ENCODE data around the gene FN1. TPM values are rescaled to one million over a fixed set of nuclear protein-coding genes. Genes with fewer than 3 reads are reported as not detected.

Gene FN1
- total RNA-seq, 3 donors from 2014 or later (not counting 1 experiment from before 2014, with no cell fraction given): 0.30 TPM; not detected in 2

DNA sequence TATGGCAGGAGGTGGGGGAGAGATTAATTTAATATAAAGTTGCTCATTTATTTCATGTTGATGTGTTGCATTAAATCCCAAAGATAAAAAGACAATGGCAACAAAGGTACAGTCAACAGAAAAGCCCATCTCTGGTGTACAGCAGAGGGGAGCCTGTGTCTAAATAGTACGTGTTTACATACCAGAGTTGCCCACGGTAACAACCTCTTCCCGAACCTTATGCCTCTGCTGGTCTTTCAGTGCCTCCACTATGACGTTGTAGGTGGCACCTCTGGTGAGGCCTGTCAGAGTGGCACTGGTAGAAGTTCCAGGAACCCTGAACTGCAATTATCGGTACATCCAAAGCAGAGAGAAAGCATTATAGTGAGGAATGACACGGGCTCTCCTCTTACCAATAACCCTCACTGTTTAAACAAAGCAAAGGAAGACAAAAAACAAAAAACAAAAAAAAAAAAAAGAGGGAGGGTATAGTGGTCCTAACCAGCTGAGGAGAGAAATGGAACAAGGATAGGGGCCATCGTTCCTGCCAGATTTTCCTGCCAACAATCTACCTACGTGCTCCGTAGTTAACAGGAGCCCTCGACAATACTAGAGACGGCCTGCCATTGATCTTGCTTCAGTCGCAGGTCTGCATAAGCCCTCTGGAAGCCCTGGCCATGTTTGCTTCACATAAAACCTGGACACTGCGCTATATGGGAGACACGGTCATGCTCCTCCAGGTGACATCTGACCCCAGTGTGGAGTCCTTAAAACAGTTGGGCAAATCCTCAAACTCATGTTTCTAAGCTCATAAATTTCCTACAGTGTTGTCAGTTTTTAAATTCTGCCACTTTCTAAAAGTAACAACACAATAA is 65.5 kb downstream of the FN1 start:
- Mint-ChIP-seq H3K27ac (no peak overlapping the region), H3K4me3 (no peak overlapping the region), H3K36me3 (no peaks in the 10 kb centered on the region), H3K9me3 (no peaks in the 10 kb centered on the region), H3K27me3 (ENCODE audit: low read depth in 2 of 2) (no peaks in the 10 kb centered on the region), H3K4me1 (no peaks in the 10 kb centered on the region)
- Histone ChIP-seq H3K4me3 (ENCODE audit: low read length) (no peak overlapping the region), H3K27me3 (ENCODE audit: control insufficient read depth, insufficient read depth, low read length) (no peaks in the 10 kb centered on the region), H3K4me1 (ENCODE audit: control insufficient read depth, insufficient read depth, low read length) (no peaks in the 10 kb centered on the region), H3K9me3 (ENCODE audit: control insufficient read depth, insufficient read depth, low read length) (no peaks in the 10 kb centered on the region), H3K27ac (ENCODE audit: low read length) (no peak overlapping the region), H3K36me3 (ENCODE audit: control insufficient read depth, insufficient read depth, low read length) (no peaks in the 10 kb centered on the region)
- ATAC-seq (no peak), DNase-seq (no peak)
- intact Hi-C loops (cut with micrococcal nuclease): no loop called here
- 84% methylated on average over 12 of the region's 14 CpGs for WGBS (ENCODE audit: insufficient coverage)
- TF ChIP-seq, protein P1, sequence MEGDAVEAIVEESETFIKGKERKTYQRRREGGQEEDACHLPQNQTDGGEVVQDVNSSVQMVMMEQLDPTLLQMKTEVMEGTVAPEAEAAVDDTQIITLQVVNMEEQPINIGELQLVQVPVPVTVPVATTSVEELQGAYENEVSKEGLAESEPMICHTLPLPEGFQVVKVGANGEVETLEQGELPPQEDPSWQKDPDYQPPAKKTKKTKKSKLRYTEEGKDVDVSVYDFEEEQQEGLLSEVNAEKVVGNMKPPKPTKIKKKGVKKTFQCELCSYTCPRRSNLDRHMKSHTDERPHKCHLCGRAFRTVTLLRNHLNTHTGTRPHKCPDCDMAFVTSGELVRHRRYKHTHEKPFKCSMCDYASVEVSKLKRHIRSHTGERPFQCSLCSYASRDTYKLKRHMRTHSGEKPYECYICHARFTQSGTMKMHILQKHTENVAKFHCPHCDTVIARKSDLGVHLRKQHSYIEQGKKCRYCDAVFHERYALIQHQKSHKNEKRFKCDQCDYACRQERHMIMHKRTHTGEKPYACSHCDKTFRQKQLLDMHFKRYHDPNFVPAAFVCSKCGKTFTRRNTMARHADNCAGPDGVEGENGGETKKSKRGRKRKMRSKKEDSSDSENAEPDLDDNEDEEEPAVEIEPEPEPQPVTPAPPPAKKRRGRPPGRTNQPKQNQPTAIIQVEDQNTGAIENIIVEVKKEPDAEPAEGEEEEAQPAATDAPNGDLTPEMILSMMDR (IDR thresholded peaks at IDR 0.05): no peak

DNA sequence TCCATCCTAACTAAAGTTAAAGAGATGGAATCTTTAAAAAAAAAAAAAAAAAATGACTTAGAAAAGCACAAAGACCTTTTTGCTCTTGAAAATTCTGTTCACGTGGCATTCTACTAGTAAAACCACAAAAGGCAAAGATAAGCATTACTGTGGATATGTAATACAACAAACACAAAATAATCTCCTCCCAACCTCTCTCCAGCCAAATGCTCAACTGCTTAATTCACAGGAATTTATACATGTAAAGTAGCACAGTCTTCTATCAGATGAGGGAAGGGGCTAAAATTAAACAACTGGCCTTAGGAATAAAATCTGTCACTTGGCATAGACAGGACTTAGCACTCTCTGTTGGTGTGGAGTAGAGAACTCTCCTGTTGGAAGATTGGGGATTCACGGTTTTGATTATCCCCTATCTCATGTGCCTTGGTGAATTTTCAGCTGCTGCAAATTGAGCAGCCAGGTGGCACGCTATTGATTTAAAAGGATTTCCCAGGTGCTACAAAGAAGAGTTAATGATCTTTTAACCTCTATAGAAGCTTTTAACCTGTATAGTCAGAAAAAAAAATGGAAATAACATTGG is 66.6 kb downstream of the FN1 start:
- H3K4me1 ChIP-seq (ENCODE audit: control insufficient read depth, insufficient read depth, low read length): no peaks in the 10 kb centered on the region
- intact Hi-C loops (cut with micrococcal nuclease): no loop called here
- H3K27me3 ChIP-seq (ENCODE audit: control insufficient read depth, insufficient read depth, low read length): no peaks in the 10 kb centered on the region
- no peaks in the 10 kb centered on the region for H3K27me3 Mint-ChIP-seq (ENCODE audit: low read depth in 2 of 2)
- no peak overlapping the region for H3K4me3 Mint-ChIP-seq
- H3K27ac Mint-ChIP-seq: no peak overlapping the region
- 92% methylated on average over 1 of the region's 3 CpGs for WGBS (ENCODE audit: insufficient coverage)
- DNase-seq (no peak), ATAC-seq (no peak)
- H3K4me3 ChIP-seq (ENCODE audit: low read length): no peak overlapping the region
- H3K9me3 ChIP-seq (ENCODE audit: control insufficient read depth, insufficient read depth, low read length): no peaks in the 10 kb centered on the region
- no peak overlapping the region for H3K27ac ChIP-seq (ENCODE audit: low read length)
- H3K9me3 Mint-ChIP-seq: no peaks in the 10 kb centered on the region
- TF ChIP-seq, protein P1 (IDR thresholded peaks at IDR 0.05): no peak
- no peaks in the 10 kb centered on the region for H3K36me3 Mint-ChIP-seq
- H3K4me1 Mint-ChIP-seq: no peaks in the 10 kb centered on the region
- H3K36me3 ChIP-seq (ENCODE audit: control insufficient read depth, insufficient read depth, low read length): no peaks in the 10 kb centered on the region

DNA sequence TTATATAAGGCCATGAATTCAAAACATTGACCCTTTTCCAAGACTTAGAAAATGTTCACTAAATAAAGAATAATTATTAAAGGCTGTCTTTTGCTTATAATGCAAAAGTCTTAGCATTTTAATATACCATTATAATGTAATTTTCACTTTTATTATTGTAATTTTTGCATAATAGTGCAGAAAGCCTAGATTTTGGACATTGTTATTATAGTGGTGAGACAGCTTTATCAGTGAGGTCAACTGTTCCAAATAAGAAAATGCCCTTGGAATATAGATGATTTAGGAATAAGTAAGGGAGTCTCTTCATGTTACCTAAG is 67.4 kb downstream of the FN1 start:
- Histone ChIP-seq H3K4me3 (ENCODE audit: low read length) (no peak overlapping the region), H3K27ac (ENCODE audit: low read length) (no peak overlapping the region), H3K36me3 (ENCODE audit: control insufficient read depth, insufficient read depth, low read length) (no peaks in the 10 kb centered on the region), H3K4me1 (ENCODE audit: control insufficient read depth, insufficient read depth, low read length) (no peaks in the 10 kb centered on the region), H3K27me3 (ENCODE audit: control insufficient read depth, insufficient read depth, low read length) (no peaks in the 10 kb centered on the region), H3K9me3 (ENCODE audit: control insufficient read depth, insufficient read depth, low read length) (no peaks in the 10 kb centered on the region)
- DNase-seq (no peak), ATAC-seq (no peak)
- intact Hi-C loops (cut with micrococcal nuclease): no loop called here
- no peaks in the 10 kb centered on the region for H3K4me1 Mint-ChIP-seq
- H3K27ac Mint-ChIP-seq: no peak overlapping the region
- H3K4me3 Mint-ChIP-seq: no peak overlapping the region
- TF ChIP-seq, protein P1 (IDR thresholded peaks at IDR 0.05): no peak
- H3K9me3 Mint-ChIP-seq: no peaks in the 10 kb centered on the region
- no peaks in the 10 kb centered on the region for H3K27me3 Mint-ChIP-seq (ENCODE audit: low read depth in 2 of 2)
- H3K36me3 Mint-ChIP-seq: no peaks in the 10 kb centered on the region
